RKO (cell line): Measurements from ENCODE around the gene RPL13.

Source experiments
- DNase-seq: peaks from one replicate; pipeline ENCODE4 v3.0.0-alpha.2; 2016; ENCODE audit warnings: low spot score

RPL13 gene

GRCh38 chr16:89545044-89545830 lies 15.2 kb upstream of the RPL13 start:
- DNase-seq, result no peak

- no peak for DNase-seq
Observed at GRCh38 chr16:89545831-89546574, 14.5 kb upstream of the RPL13 start.

- no peak for DNase-seq
Observed at GRCh38 chr16:89546781-89547180, 13.7 kb upstream of the RPL13 start.

- no peak for DNase-seq
Observed at GRCh38 chr16:89547291-89547690, 13.2 kb upstream of the RPL13 start.

- DNase-seq, result no peak
Observed at GRCh38 chr16:89547860-89548259, 12.6 kb upstream of the RPL13 start.

GRCh38 chr16:89548344-89549006 lies 12.0 kb upstream of the RPL13 start:
- no peak for DNase-seq

- no peak for DNase-seq
Observed at GRCh38 chr16:89549007-89549700, 11.3 kb upstream of the RPL13 start.

GRCh38 chr16:89550421-89551007 lies 10.0 kb upstream of the RPL13 start:
- DNase-seq, result peak; percentile 18

GRCh38 chr16:89552329-89552728 lies 8.2 kb upstream of the RPL13 start:
- DNase-seq, result no peak

- DNase-seq, result no peak
Observed at GRCh38 chr16:89552913-89553312, 7.6 kb upstream of the RPL13 start.

- DNase-seq, result no peak
Observed at GRCh38 chr16:89553733-89554132, 6.7 kb upstream of the RPL13 start.

GRCh38 chr16:89554343-89554742 lies 6.1 kb upstream of the RPL13 start:
- DNase-seq, result no peak

- no peak for DNase-seq
Observed at GRCh38 chr16:89555265-89555664, 5.2 kb upstream of the RPL13 start.

- DNase-seq, result no peak
Observed at GRCh38 chr16:89555780-89556179, 4.7 kb upstream of the RPL13 start.

GRCh38 chr16:89556750-89557689 lies 3.5 kb upstream of the RPL13 start:
- peak; percentile 69 for DNase-seq

- no peak for DNase-seq
Observed at GRCh38 chr16:89557690-89558490, 2.6 kb upstream of the RPL13 start.

GRCh38 chr16:89561142-89561883 lies 831 bp downstream of the RPL13 start:
- DNase-seq, result no peak

GRCh38 chr16:89561884-89562599 lies 1.6 kb downstream of the RPL13 start:
- DNase-seq, result peak; percentile 68

GRCh38 chr16:89562939-89563338 lies 2.5 kb downstream of the RPL13 start:
- no peak for DNase-seq
